Left ventricle myocardium inferior (tissue), 1 donor: ENCODE results near the gene LHFPL6. TPM values are rescaled to one million over a fixed set of nuclear protein-coding genes. Genes with fewer than 3 reads are reported as not detected.
A peak's percentile ranks its signal among the peaks of the same experiment; 100 is the strongest.

Source experiments
- DNase-seq: peaks from one replicate; pipeline ENCODE4 v3.0.0-alpha.2; 2020
- H3K27ac ChIP-seq: fragments of 200-600 bp; replicated peaks from 2 replicates; pipeline ENCODE4 v1.8.0; 2021
- H3K27me3 ChIP-seq: fragments of 200-600 bp; 2 replicates; pipeline ENCODE4 v1.8.0; 2021; ENCODE audit warnings: low read depth
- H3K36me3 ChIP-seq: fragments of 200-600 bp; 2 replicates; pipeline ENCODE4 v1.8.0; 2021
- H3K4me1 ChIP-seq: fragments of 200-600 bp; 2 replicates; pipeline ENCODE4 v1.8.0; 2021
- H3K4me3 ChIP-seq: fragments of 200-600 bp; 2 replicates; pipeline ENCODE4 v1.8.0; 2021; ENCODE audit warnings: mild to moderate bottlenecking, moderate library complexity
- H3K9me3 ChIP-seq: fragments of 200-600 bp; replicated peaks from 2 replicates; pipeline ENCODE4 v1.8.0; 2021
- intact Hi-C: fragments of 100-400 bp; cut with micrococcal nuclease; formaldehyde crosslinking; loops from one replicate; pipeline ENCODE4 v1.11.0; 2022
- total RNA-seq: library from RNA; stranded (reverse); fragmentation: NEBNext Ultra II Directional; extraction: Animal tissue kit (Norgen Biotek cat#: 25700); gene quantifications from one replicate; pipeline ENCODE4 v1.2.1, GENCODE V29; 2021
- TF ChIP-seq, protein P1 (sequence below): fragments of 200-600 bp; IDR thresholded peaks from 2 replicates; pipeline ENCODE4 v1.8.0; 2021; ENCODE audit warnings: antibody characterized with exemption, mild to moderate bottlenecking, borderline replicate concordance
- donor health status: DM: no; HTN: yes; CAD: no; lungs with severe emphysema.

LHFPL6 gene
- total RNA-seq, 1 donor from 2014 or later: 51.4 TPM

DNA sequence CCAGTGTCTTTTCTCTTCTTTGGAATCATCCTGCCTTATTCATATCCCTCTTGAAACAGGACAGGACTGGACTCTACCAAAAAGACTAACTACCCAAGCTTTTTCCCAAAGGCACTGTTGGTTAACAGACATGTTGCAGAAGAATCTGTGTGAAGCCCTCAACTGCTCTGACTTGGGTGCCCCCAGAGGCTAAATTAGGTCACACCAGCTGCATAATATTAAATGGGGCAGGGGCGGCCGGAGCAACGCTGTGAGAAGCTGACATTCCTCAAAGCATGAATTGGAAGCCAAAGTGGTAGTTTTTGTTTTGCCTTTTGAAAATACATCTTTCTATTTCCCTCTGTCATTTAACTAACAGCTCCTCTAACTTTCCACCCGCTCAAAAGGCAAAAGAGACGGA, 185.9 kb downstream of the LHFPL6 start:
- Histone ChIP-seq H3K4me1 (peaks cover 82% of the 10 kb centered on the region), H3K27me3 (no peaks in the 10 kb centered on the region), H3K9me3 (no peaks in the 10 kb centered on the region), H3K36me3 (no peaks in the 10 kb centered on the region), H3K27ac (peak overlapping the region; percentile 85), H3K4me3 (peak overlapping the region; percentile 36)
- intact Hi-C loops: loop anchor here (5.0 to 10.0 kb wide), 4 partner anchors 35 to 272 kb away; partner anchors contain the start of gene LHFPL6
- TF ChIP-seq, protein P1, sequence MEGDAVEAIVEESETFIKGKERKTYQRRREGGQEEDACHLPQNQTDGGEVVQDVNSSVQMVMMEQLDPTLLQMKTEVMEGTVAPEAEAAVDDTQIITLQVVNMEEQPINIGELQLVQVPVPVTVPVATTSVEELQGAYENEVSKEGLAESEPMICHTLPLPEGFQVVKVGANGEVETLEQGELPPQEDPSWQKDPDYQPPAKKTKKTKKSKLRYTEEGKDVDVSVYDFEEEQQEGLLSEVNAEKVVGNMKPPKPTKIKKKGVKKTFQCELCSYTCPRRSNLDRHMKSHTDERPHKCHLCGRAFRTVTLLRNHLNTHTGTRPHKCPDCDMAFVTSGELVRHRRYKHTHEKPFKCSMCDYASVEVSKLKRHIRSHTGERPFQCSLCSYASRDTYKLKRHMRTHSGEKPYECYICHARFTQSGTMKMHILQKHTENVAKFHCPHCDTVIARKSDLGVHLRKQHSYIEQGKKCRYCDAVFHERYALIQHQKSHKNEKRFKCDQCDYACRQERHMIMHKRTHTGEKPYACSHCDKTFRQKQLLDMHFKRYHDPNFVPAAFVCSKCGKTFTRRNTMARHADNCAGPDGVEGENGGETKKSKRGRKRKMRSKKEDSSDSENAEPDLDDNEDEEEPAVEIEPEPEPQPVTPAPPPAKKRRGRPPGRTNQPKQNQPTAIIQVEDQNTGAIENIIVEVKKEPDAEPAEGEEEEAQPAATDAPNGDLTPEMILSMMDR: peak; percentile 38
- no peak for DNase-seq

DNA sequence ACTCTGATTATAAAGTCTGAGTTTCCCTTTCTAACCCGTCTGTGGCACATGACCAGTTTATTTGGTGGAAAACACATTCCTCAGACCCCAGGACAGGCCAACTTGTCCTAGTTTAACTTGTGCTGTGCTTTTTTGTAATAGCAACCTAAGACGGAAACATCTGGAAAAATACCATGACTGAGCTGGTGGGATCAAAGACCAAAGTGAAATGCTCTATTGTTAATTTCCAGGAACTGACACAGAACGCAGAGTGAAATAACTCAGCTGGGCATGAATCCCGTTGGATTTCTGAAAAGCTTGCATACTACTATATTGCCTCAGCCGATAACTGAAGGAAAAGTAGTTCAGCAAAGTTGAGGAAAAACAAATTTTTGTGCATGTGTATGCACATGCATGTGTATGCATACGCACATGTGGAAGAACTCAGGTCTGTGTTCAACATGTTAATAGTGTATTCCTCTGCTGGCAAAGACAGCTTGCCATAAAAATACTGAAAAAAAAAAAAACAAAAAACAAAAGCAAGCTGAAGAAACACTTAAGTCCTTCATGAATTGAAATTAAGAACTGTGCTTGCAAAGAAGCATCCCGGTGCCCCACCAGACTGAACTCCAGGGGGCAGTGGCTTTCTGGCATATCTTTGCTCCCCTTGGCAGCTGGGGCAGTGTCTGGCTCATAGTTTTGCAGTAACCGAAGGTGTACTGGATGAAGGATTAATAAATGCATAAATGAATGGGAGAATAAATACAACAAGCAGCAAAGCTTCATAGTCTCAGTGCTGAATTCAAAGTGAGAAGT, 187.8 kb downstream of the LHFPL6 start:
- no peaks in the 10 kb centered on the region for H3K9me3 ChIP-seq
- H3K4me3 ChIP-seq: peak overlapping the region; percentile 29
- intact Hi-C loops: loop anchor here (5.0 to 10.0 kb wide), 4 partner anchors 37 to 270 kb away; partner anchors contain the start of gene LHFPL6
- no peaks in the 10 kb centered on the region for H3K36me3 ChIP-seq
- H3K27ac ChIP-seq: peak overlapping the region; percentile 85
- DNase-seq: peak; percentile 56
- no peaks in the 10 kb centered on the region for H3K27me3 ChIP-seq
- peaks cover 92% of the 10 kb centered on the region for H3K4me1 ChIP-seq
- TF ChIP-seq, protein P1: peak; percentile 79

DNA sequence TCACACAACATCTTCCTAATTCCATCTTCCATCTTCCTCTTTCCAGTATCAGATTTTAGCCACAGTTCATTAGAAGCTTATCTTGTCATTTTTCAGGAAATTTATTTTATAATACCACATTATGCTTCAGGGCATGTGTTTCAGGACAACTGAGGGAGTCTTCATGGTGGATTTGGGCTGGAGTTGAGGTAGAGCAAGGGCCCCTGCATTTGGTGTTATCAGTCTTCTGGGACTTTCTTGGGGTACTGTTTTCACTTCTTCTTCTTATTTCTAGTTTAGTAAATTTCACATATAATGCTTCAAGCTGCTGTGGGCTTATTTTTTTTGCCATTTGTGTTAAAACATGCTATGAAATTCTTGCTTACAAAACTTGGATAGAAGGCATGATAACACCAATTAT, 188.7 kb downstream of the LHFPL6 start:
- intact Hi-C loops: loop anchor here (10.0 kb wide), 2 partner anchors 140 to 270 kb away; no protein-coding TSS in a partner anchor
- peak overlapping the region; percentile 85 for H3K27ac ChIP-seq
- H3K36me3 ChIP-seq: no peaks in the 10 kb centered on the region
- no peak for DNase-seq
- peaks cover 93% of the 10 kb centered on the region for H3K4me1 ChIP-seq
- no peaks in the 10 kb centered on the region for H3K9me3 ChIP-seq
- TF ChIP-seq, protein P1: no peak
- no peak overlapping the region for H3K4me3 ChIP-seq
- H3K27me3 ChIP-seq: no peaks in the 10 kb centered on the region

DNA sequence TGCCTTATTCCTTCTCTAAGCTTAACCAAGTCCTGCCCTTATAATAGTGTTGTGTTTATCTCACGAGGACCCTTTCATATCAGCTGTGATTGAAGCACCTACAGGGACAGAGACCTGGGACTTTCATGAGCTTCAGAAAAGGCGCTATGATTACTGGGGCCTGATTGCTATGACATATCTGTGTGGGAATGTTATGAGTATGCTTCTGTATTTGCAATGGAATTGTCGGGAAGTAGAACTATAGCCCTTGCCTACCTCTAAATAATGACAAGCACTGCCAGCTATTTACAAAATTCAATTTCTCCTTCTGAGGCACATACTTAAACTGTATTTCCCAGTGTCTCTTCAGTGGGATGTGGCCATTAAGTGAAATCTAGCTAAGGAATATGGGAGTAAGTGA, 191.5 kb downstream of the LHFPL6 start:
- intact Hi-C loops: loop anchor here (10.0 kb wide), 2 partner anchors 137 to 267 kb away; no protein-coding TSS in a partner anchor
- TF ChIP-seq, protein P1: no peak
- H3K27me3 ChIP-seq: no peaks in the 10 kb centered on the region
- peak overlapping the region; percentile 72 for H3K27ac ChIP-seq
- H3K4me1 ChIP-seq: peaks cover 91% of the 10 kb centered on the region
- no peak for DNase-seq
- H3K9me3 ChIP-seq: no peaks in the 10 kb centered on the region
- H3K4me3 ChIP-seq: no peak overlapping the region
- H3K36me3 ChIP-seq: no peaks in the 10 kb centered on the region

DNA sequence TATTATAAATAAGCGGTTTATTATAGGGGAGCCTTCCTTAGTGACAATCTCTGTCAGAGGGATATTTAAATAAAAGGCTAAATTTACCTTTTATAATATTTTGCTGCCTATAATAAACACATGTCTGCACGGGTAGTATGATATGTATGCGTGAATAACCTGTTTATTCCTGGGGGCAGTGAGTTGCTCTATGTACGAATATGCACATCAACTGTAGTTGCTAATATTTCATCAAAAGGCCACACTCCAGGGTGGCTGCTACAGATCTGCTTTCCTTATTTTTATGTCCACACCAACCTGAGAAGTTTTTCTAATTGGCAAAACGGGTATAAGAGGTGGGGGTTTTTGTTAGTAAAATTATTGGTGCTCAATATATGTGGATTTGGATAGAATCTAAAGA, 192.0 kb downstream of the LHFPL6 start:
- Histone ChIP-seq H3K27me3 (no peaks in the 10 kb centered on the region), H3K4me1 (peaks cover 88% of the 10 kb centered on the region), H3K36me3 (no peaks in the 10 kb centered on the region), H3K27ac (peak overlapping the region; percentile 72), H3K9me3 (no peaks in the 10 kb centered on the region), H3K4me3 (no peak overlapping the region)
- TF ChIP-seq, protein P1: no peak
- DNase-seq: no peak
- intact Hi-C loops: loop anchor here (10.0 kb wide), 2 partner anchors 136 to 266 kb away; no protein-coding TSS in a partner anchor
